GM10266 (cell line): ENCODE results near the gene SCN2B.

Experiments
- DNase-seq: peaks from one replicate; pipeline ENCODE4 v3.0.0; 2012; ENCODE audit errors: extremely low spot score
- CTCF ChIP-seq: IDR thresholded peaks from 2 replicates; pipeline ENCODE4 v1.5.1; 2012; ENCODE audit warnings: mild to moderate bottlenecking, low read depth; ENCODE audit not compliant: control insufficient read depth, insufficient read depth; ENCODE audit errors: missing control alignments

The SCN2B gene

GRCh38 chr11:118120793-118121192, 55.6 kb downstream of the SCN2B start:
- no peak for DNase-seq
- TF ChIP-seq CTCF: no peak

GRCh38 chr11:118117790-118118601, 58.4 kb downstream of the SCN2B start:
- no peak for TF ChIP-seq CTCF
- no peak for DNase-seq

GRCh38 chr11:118115048-118115447, 61.4 kb downstream of the SCN2B start:
- no peak for TF ChIP-seq CTCF
- DNase-seq: no peak

GRCh38 chr11:118114266-118114665, 62.2 kb downstream of the SCN2B start:
- TF ChIP-seq CTCF: no peak
- no peak for DNase-seq

GRCh38 chr11:118112711-118113430, 63.6 kb downstream of the SCN2B start:
- DNase-seq: no peak
- TF ChIP-seq CTCF: no peak
